IMR-90 (cell line): ENCODE measurements around the gene SNX25. TPM values are rescaled to one million over a fixed set of nuclear protein-coding genes. Genes with fewer than 3 reads are reported as not detected.

Source experiments
- ATAC-seq: fragments of 200-7000 bp; cut with Tn5 transposase; 2 replicates; pipeline ENCODE4 v1.9.1; 2020; ENCODE audit warnings: low read depth, mild to moderate bottlenecking, moderate library complexity
- BruUV-seq: library from RNA; stranded (reverse); fragments of 400-500 nt; replicated peaks from 2 replicates; lab custom pipeline; 2021; lab: Mats Ljungman, UMichigan
- CTCF ChIA-PET: fragments of 300-600 bp; formaldehyde crosslinking; extraction: SDS; loops from one replicate; lab custom pipeline; 2021; ENCODE audit warnings: antibody characterized with exemption; lab: Yijun Ruan, JAX
- POLR2A ChIA-PET: fragments of 300-600 bp; sonication (Branson Sonifier 250); formaldehyde crosslinking; loops from one replicate; lab custom pipeline; 2022; ENCODE audit warnings: antibody characterized with exemption; ENCODE audit not compliant: unreplicated experiment; lab: Charles Lee
- DNase-seq: peaks from one replicate; pipeline ENCODE4 v3.0.0; 2013
- H2AFZ ChIP-seq: replicated peaks from 2 replicates; pipeline ENCODE3; 2013; ENCODE audit warnings: low read length, mild to moderate bottlenecking; ENCODE audit not compliant: poor library complexity
- H2AK5ac ChIP-seq: 2 replicates; pipeline ENCODE4 v1.6.1; 2013; ENCODE audit warnings: low read depth, low read length, inconsistent platforms
- H2AK9ac ChIP-seq: replicated peaks from 2 replicates; pipeline ENCODE3; 2013; ENCODE audit warnings: mild to moderate bottlenecking, low read depth, low read length, moderate library complexity; ENCODE audit not compliant: poor library complexity
- H2BK120ac ChIP-seq: 2 replicates; pipeline ENCODE4 v1.6.1; 2013; ENCODE audit warnings: low read depth, low read length, inconsistent platforms
- H2BK15ac ChIP-seq: 3 replicates; pipeline ENCODE4 v1.6.1; 2013; ENCODE audit warnings: low read depth, low read length, inconsistent platforms
- H2BK20ac ChIP-seq: 2 replicates; pipeline ENCODE4 v1.6.1; 2013; ENCODE audit warnings: low read depth, mild to moderate bottlenecking, inconsistent platforms, low read length, moderate library complexity
- H2BK5ac ChIP-seq: 2 replicates; pipeline ENCODE4 v1.6.1; 2013; ENCODE audit warnings: mild to moderate bottlenecking, low read depth, low read length, inconsistent platforms; ENCODE audit not compliant: poor library complexity, severe bottlenecking
- H3K14ac ChIP-seq: replicated peaks from 2 replicates; pipeline ENCODE4 v1.6.1; 2013; ENCODE audit warnings: low read depth, low read length, inconsistent platforms
- H3K18ac ChIP-seq: 2 replicates; pipeline ENCODE4 v1.6.1; 2013; ENCODE audit warnings: low read depth, low read length, control low read depth
- H3K23ac ChIP-seq: 2 replicates; pipeline ENCODE4 v1.6.1; 2013; ENCODE audit warnings: low read depth, low read length, inconsistent platforms
- H3K27ac ChIP-seq: 2 replicates; pipeline ENCODE4 v1.5.1; 2013; ENCODE audit warnings: mild to moderate bottlenecking, control low read depth, low read length; ENCODE audit not compliant: insufficient read depth
- H3K27me3 ChIP-seq: 2 replicates; pipeline ENCODE4 v1.6.1; 2013; ENCODE audit warnings: low read length; ENCODE audit not compliant: control insufficient read depth, insufficient read depth
- H3K36me3 ChIP-seq: 2 replicates; pipeline ENCODE4 v1.6.1; 2013; ENCODE audit warnings: low read length, mixed read lengths; ENCODE audit not compliant: control insufficient read depth, insufficient read depth
- H3K4ac ChIP-seq: 2 replicates; pipeline ENCODE4 v1.6.1; 2013; ENCODE audit warnings: low read depth, low read length, inconsistent platforms
- H3K4me1 ChIP-seq: 2 replicates; pipeline ENCODE4 v1.6.1; 2013; ENCODE audit warnings: low read length, mixed read lengths; ENCODE audit not compliant: control insufficient read depth, insufficient read depth
- H3K4me2 ChIP-seq: 2 replicates; pipeline ENCODE4 v1.6.1; 2013; ENCODE audit warnings: low read depth, mild to moderate bottlenecking, control low read depth, low read length, moderate library complexity
- H3K4me3 ChIP-seq: 2 replicates; pipeline ENCODE4 v1.5.1; 2013; ENCODE audit warnings: low read depth, mild to moderate bottlenecking, control low read depth, low read length, moderate library complexity; ENCODE audit not compliant: insufficient read depth
- H3K56ac ChIP-seq: 2 replicates; pipeline ENCODE4 v1.6.1; 2013; ENCODE audit warnings: low read length, inconsistent platforms; ENCODE audit not compliant: insufficient read depth; ENCODE audit errors: extremely low read depth
- H3K79me1 ChIP-seq, 2 experiments: 2 replicates each; pipeline ENCODE4 v1.6.1; 2013; ENCODE audit warnings: low read length in 2 of 2, inconsistent platforms in 1 of 2, low read depth in 1 of 2
- H3K9ac ChIP-seq: 2 replicates; pipeline ENCODE4 v1.6.1; 2013; ENCODE audit warnings: low read depth, low read length, control low read depth
- H3K9me1 ChIP-seq: 2 replicates; pipeline ENCODE4 v1.6.1; 2013; ENCODE audit warnings: low read length, inconsistent platforms; ENCODE audit not compliant: insufficient read depth
- H3K9me3 ChIP-seq: 2 replicates; pipeline ENCODE4 v1.6.1; 2013; ENCODE audit warnings: low read length; ENCODE audit not compliant: control insufficient read depth, insufficient read depth
- H4K20me1 ChIP-seq: 2 replicates; pipeline ENCODE4 v1.6.1; 2013; ENCODE audit warnings: low read length, inconsistent platforms; ENCODE audit not compliant: insufficient read depth
- H4K5ac ChIP-seq: 2 replicates; pipeline ENCODE4 v1.6.1; 2013; ENCODE audit warnings: mild to moderate bottlenecking, low read depth, low read length, control low read depth
- H4K8ac ChIP-seq, 2 experiments: 2 replicates each; pipeline ENCODE4 v1.6.1; 2013; ENCODE audit warnings: low read depth in 2 of 2, low read length in 2 of 2, control low read depth in 1 of 2, inconsistent platforms in 1 of 2
- H4K91ac ChIP-seq: 2 replicates; pipeline ENCODE4 v1.6.1; 2013; ENCODE audit warnings: low read depth, low read length, inconsistent platforms; ENCODE audit not compliant: insufficient read depth
- BHLHE40 ChIP-seq: fragments of 150-350 bp; IDR thresholded peaks from 2 replicates; pipeline ENCODE4 v1.6.1; 2016; ENCODE audit warnings: mild to moderate bottlenecking, low read depth, low read length
- CEBPB ChIP-seq: IDR thresholded peaks from 2 replicates; pipeline ENCODE4 v1.6.1; 2012; ENCODE audit warnings: low read depth, low read length, improper control_type of control experiment
- CHD1 ChIP-seq: IDR thresholded peaks from 2 replicates; pipeline ENCODE4 v1.6.1; 2012; ENCODE audit warnings: low read depth, low read length, improper control_type of control experiment
- FOS ChIP-seq: fragments of 150-350 bp; IDR thresholded peaks from 2 replicates; pipeline ENCODE4 v1.6.1; 2016; ENCODE audit warnings: low read depth, low read length
- MAFK ChIP-seq: IDR thresholded peaks from 2 replicates; pipeline ENCODE4 v1.6.1; 2012; ENCODE audit warnings: low read depth, low read length, improper control_type of control experiment
- MAZ ChIP-seq: IDR thresholded peaks from 2 replicates; pipeline ENCODE4 v1.6.1; 2012; ENCODE audit warnings: low read depth, mild to moderate bottlenecking, low read length, improper control_type of control experiment, moderate library complexity, borderline replicate concordance
- MXI1 ChIP-seq: IDR thresholded peaks from 2 replicates; pipeline ENCODE4 v1.6.1; 2012; ENCODE audit warnings: low read depth, mild to moderate bottlenecking, low read length, moderate library complexity, borderline replicate concordance
- NFE2L2 ChIP-seq: fragments of 150-350 bp; IDR thresholded peaks from 2 replicates; pipeline ENCODE4 v1.6.1; 2016; ENCODE audit warnings: low read depth, mild to moderate bottlenecking, low read length
- POLR2A ChIP-seq: IDR thresholded peaks from 2 replicates; pipeline ENCODE4 v1.6.1; 2012; ENCODE audit warnings: mild to moderate bottlenecking, low read depth, low read length
- RAD21 ChIP-seq: IDR thresholded peaks from 2 replicates; pipeline ENCODE4 v1.6.1; 2012; ENCODE audit warnings: low read length, improper control_type of control experiment
- RCOR1 ChIP-seq: IDR thresholded peaks from 2 replicates; pipeline ENCODE4 v1.6.1; 2012; ENCODE audit warnings: mild to moderate bottlenecking, low read length, improper control_type of control experiment; ENCODE audit not compliant: insufficient replicate concordance
- RFX5 ChIP-seq: IDR thresholded peaks from 2 replicates; pipeline ENCODE4 v1.8.0; 2012; ENCODE audit warnings: low read depth, mild to moderate bottlenecking, low read length, moderate library complexity
- SMC3 ChIP-seq: fragments of 150-350 bp; IDR thresholded peaks from 2 replicates; pipeline ENCODE4 v1.6.1; 2016; ENCODE audit warnings: low read depth, mild to moderate bottlenecking, antibody characterized with exemption, low read length, moderate library complexity
- WGBS, 2 experiments: methylation state at CpG; one replicate each; pipeline versions ENCODE4 v1.1.5 to v1.1.7; 2013; ENCODE audit warnings: missing lambda C conversion rate in 2 of 2; ENCODE audit not compliant: insufficient read length in 1 of 2; ENCODE audit errors: extremely low coverage in 2 of 2; 5-methylcytosine and 5-hydroxymethylcytosine counted together
- dilution Hi-C: fragments of 300-500 bp; cut with HindIII; formaldehyde crosslinking; loops from one replicate; pipeline ENCODE4 v1.14.3; 2018; ENCODE audit warnings: low sequenced_read_pairs; ENCODE audit not compliant: unreplicated experiment
- in situ Hi-C: fragments of 300-500 bp; cut with MboI; formaldehyde crosslinking; loops from 3 replicates; pipeline ENCODE4 v1.14.3; 2019; ENCODE audit warnings: low sequenced_read_pairs, inconsistent platforms, mixed read lengths
- intact Hi-C: fragments of 100-400 bp; cut with micrococcal nuclease; formaldehyde crosslinking; loops from 2 replicates; pipeline ENCODE4 v1.10.0; 2022
- polyA plus RNA-seq, 3 experiments: library from polyadenylated mRNA; depleted of rRNA; stranded (reverse); fragments of >200 nt; gene quantifications; 2 replicates each; pipeline ENCODE4 v1.2.3, GENCODE V29; 2012; ENCODE audit warnings: low replicate concordance in 1 of 3
- total RNA-seq: library from RNA; depleted of rRNA; stranded (reverse); fragments of >200 nt; gene quantifications from 2 replicates; pipeline ENCODE4 v1.2.3, GENCODE V29; 2012
- TF ChIP-seq, protein P1 (sequence below): conservative IDR thresholded peaks from 2 replicates; pipeline ENCODE4 v1.5.1; 2012; ENCODE audit warnings: mild to moderate bottlenecking, low read depth, low read length, improper control_type of control experiment
- TF ChIP-seq, protein P2 (sequence below): fragments of 150-350 bp; IDR thresholded peaks from 2 replicates; pipeline ENCODE4 v1.6.1; 2016; ENCODE audit warnings: low read depth, mild to moderate bottlenecking, low read length, moderate library complexity, borderline replicate concordance

SNX25 gene
- total and polyA plus RNA-seq, 2 of the 4 experiments (the other 2 are of a cell fraction) = 11.4 to 28.3 TPM

DNA sequence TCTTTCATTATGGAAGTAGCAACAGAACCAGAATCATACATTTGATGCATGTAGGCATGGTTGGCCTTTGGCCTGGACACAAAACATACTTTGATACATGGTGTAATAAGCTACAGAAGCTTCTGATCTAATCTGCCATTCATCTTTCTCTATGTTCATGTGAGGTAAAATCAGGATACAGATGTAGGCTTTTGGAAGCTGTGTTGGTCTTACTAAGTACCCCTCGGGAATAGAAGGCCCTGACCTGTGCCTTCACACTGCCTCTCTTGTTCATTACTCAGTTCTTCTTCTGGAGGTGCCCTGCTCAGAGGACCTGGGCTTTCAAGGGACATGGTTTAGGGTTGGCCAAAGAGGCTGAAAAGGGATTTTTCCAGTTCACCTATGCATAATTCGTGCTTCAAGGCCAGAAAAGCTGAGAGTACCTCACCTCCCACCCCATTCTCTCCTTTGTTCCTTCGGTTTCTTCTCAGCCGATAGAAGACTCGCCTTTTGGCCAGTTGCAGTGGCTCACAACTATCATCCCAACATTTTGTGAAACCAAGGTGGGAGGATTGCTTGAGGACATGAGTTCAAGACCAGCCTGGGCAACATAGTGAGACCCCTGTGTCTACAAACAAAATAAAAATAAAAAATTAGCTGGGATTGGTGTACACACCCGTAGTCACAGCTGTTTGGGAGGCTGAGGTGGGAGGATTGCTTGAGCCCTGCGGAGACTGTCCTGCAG lies 25.9 kb downstream of the SNX25 start:
- Histone ChIP-seq H2BK120ac (no peak overlapping the region), H2AK5ac (no peak overlapping the region), H3K79me1 (peaks cover 19 to 37% of the 10 kb centered on the region in 2 experiments), H3K9me3 (no peaks in the 10 kb centered on the region), H2BK15ac (no peak overlapping the region), H3K14ac (no peak overlapping the region), H4K91ac (no peak overlapping the region), H4K20me1 (peaks cover 3% of the 10 kb centered on the region; the same call in 1 of the 2 replicates), H3K4me3 (no peak overlapping the region), H3K27me3 (no peaks in the 10 kb centered on the region), H3K4me1 (peaks cover 6% of the 10 kb centered on the region), H2BK5ac (no peak overlapping the region), H3K27ac (no peak overlapping the region), H2AK9ac (no peak overlapping the region), H3K9me1 (peaks cover 6% of the 10 kb centered on the region; the same call in 1 of the 2 replicates), H2BK20ac (no peak overlapping the region), H3K18ac (no peak overlapping the region), H3K4me2 (no peak overlapping the region), H4K8ac (no peak overlapping the region), H3K56ac (no peak overlapping the region), H2AFZ (no peak overlapping the region), H3K9ac (no peak overlapping the region), H3K36me3 (no peaks in the 10 kb centered on the region), H3K4ac (no peak overlapping the region), H3K23ac (no peak overlapping the region), H4K5ac (no peak overlapping the region)
- ChIA-PET POLR2A (interaction anchor here (0.5 kb wide), 1 partner anchor 21 kb away, joined by 8 read pairs; no protein-coding TSS in a partner anchor), CTCF (no interaction called here)
- no peak for DNase-seq
- BruUV-seq = no TSS peak
- ATAC-seq = no peak
- 100% methylated on average over 1 of the region's 7 CpGs; no CpG with 5 or more reads in 1 of the 2 experiments for WGBS, 2 experiments
- dilution Hi-C loops (no loop called here), in situ Hi-C loops (no loop called here), intact Hi-C loops (no loop called here)
- TF ChIP-seq, protein P1, sequence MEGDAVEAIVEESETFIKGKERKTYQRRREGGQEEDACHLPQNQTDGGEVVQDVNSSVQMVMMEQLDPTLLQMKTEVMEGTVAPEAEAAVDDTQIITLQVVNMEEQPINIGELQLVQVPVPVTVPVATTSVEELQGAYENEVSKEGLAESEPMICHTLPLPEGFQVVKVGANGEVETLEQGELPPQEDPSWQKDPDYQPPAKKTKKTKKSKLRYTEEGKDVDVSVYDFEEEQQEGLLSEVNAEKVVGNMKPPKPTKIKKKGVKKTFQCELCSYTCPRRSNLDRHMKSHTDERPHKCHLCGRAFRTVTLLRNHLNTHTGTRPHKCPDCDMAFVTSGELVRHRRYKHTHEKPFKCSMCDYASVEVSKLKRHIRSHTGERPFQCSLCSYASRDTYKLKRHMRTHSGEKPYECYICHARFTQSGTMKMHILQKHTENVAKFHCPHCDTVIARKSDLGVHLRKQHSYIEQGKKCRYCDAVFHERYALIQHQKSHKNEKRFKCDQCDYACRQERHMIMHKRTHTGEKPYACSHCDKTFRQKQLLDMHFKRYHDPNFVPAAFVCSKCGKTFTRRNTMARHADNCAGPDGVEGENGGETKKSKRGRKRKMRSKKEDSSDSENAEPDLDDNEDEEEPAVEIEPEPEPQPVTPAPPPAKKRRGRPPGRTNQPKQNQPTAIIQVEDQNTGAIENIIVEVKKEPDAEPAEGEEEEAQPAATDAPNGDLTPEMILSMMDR = no peak
- TF ChIP-seq RFX5 = no peak
- TF ChIP-seq, protein P2, sequence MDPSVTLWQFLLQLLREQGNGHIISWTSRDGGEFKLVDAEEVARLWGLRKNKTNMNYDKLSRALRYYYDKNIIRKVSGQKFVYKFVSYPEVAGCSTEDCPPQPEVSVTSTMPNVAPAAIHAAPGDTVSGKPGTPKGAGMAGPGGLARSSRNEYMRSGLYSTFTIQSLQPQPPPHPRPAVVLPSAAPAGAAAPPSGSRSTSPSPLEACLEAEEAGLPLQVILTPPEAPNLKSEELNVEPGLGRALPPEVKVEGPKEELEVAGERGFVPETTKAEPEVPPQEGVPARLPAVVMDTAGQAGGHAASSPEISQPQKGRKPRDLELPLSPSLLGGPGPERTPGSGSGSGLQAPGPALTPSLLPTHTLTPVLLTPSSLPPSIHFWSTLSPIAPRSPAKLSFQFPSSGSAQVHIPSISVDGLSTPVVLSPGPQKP = no peak
- TF ChIP-seq NFE2L2 = no peak
- TF ChIP-seq FOS = no peak
- no peak for TF ChIP-seq RAD21
- no peak for TF ChIP-seq MXI1
- TF ChIP-seq CHD1 = no peak
- TF ChIP-seq SMC3 = no peak
- no peak for TF ChIP-seq BHLHE40
- no peak for TF ChIP-seq MAFK
- TF ChIP-seq POLR2A = no peak
- no peak for TF ChIP-seq CEBPB
- no peak for TF ChIP-seq RCOR1
- TF ChIP-seq MAZ = no peak
